Measurements from ENCODE around the gene SH2D3A. TPM values are rescaled to one million over a fixed set of nuclear protein-coding genes. Genes with fewer than 3 reads are reported as not detected.

The SH2D3A gene
- polyA plus RNA-seq, 3 donors, result 0.11 TPM; not detected in 2

GRCh38 chr19:6745965-6746364 lies 21.3 kb downstream of the SH2D3A start:
- intact Hi-C loops (cut with micrococcal nuclease), result no loop called here
- Histone ChIP-seq H3K9me3 (replicated peaks in 1 of 2; ENCODE audit: control insufficient read depth in 1 of 2, insufficient read depth in 1 of 2, low read length in 2 of 2) (no peaks in the 10 kb centered on the region), H3K4me3 (replicated peaks in 1 of 3; ENCODE audit: low read depth in 2 of 3, low read length in 3 of 3) (no peak overlapping the region), H3K4me2 (replicated peaks; ENCODE audit: extremely low read depth, low read length, poor library complexity, severe bottlenecking) (no peak overlapping the region), H3K9ac (ENCODE audit: insufficient read depth, low read length, poor library complexity, severe bottlenecking) (no peak overlapping the region), H2AFZ (ENCODE audit: insufficient read depth, low read depth, low read length, poor library complexity, severe bottlenecking) (no peak overlapping the region), H3K36me3 (replicated peaks in 1 of 2; ENCODE audit: control insufficient read depth in 1 of 2, insufficient read depth in 2 of 2, low read length in 2 of 2) (no peaks in the 10 kb centered on the region), H3K27me3 (ENCODE audit: control insufficient read depth in 2 of 2, insufficient read depth in 2 of 2, low read length in 2 of 2) (no peaks in the 10 kb centered on the region), H3K4me1 (ENCODE audit: control insufficient read depth in 1 of 2, insufficient read depth in 2 of 2, low read length in 2 of 2) (peaks cover 5% of the 10 kb centered on the region in 2 donors), H3K79me2 (ENCODE audit: insufficient read depth, low read length) (no peaks in the 10 kb centered on the region), H4K20me1 (ENCODE audit: insufficient read depth, low read length) (no peaks in the 10 kb centered on the region), H3K27ac (ENCODE audit: low read depth in 1 of 2, low read length in 2 of 2) (no peak overlapping the region)
- H3K36me3 Mint-ChIP-seq, result no peaks in the 10 kb centered on the region
- peaks cover 8% of the 10 kb centered on the region for H3K4me1 Mint-ChIP-seq
- peaks cover 10 to 30% (median 15%) of the 10 kb centered on the region in 3 donors for H3K27me3 Mint-ChIP-seq (ENCODE audit: low read depth in 3 of 3)
- WGBS (ENCODE audit: insufficient coverage), result 87% methylated on average over 13 of the region's 24 CpGs
- no peak for DNase-seq
- TF ChIP-seq, protein P1, sequence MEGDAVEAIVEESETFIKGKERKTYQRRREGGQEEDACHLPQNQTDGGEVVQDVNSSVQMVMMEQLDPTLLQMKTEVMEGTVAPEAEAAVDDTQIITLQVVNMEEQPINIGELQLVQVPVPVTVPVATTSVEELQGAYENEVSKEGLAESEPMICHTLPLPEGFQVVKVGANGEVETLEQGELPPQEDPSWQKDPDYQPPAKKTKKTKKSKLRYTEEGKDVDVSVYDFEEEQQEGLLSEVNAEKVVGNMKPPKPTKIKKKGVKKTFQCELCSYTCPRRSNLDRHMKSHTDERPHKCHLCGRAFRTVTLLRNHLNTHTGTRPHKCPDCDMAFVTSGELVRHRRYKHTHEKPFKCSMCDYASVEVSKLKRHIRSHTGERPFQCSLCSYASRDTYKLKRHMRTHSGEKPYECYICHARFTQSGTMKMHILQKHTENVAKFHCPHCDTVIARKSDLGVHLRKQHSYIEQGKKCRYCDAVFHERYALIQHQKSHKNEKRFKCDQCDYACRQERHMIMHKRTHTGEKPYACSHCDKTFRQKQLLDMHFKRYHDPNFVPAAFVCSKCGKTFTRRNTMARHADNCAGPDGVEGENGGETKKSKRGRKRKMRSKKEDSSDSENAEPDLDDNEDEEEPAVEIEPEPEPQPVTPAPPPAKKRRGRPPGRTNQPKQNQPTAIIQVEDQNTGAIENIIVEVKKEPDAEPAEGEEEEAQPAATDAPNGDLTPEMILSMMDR (IDR thresholded peaks at IDR 0.05), result no peak
- peaks cover 0 to 3% (median 0%) of the 10 kb centered on the region in 7 donors for H3K9me3 Mint-ChIP-seq
- no peak overlapping the region for H3K4me3 Mint-ChIP-seq
- H3K27ac Mint-ChIP-seq, result no peak overlapping the region

DNA sequence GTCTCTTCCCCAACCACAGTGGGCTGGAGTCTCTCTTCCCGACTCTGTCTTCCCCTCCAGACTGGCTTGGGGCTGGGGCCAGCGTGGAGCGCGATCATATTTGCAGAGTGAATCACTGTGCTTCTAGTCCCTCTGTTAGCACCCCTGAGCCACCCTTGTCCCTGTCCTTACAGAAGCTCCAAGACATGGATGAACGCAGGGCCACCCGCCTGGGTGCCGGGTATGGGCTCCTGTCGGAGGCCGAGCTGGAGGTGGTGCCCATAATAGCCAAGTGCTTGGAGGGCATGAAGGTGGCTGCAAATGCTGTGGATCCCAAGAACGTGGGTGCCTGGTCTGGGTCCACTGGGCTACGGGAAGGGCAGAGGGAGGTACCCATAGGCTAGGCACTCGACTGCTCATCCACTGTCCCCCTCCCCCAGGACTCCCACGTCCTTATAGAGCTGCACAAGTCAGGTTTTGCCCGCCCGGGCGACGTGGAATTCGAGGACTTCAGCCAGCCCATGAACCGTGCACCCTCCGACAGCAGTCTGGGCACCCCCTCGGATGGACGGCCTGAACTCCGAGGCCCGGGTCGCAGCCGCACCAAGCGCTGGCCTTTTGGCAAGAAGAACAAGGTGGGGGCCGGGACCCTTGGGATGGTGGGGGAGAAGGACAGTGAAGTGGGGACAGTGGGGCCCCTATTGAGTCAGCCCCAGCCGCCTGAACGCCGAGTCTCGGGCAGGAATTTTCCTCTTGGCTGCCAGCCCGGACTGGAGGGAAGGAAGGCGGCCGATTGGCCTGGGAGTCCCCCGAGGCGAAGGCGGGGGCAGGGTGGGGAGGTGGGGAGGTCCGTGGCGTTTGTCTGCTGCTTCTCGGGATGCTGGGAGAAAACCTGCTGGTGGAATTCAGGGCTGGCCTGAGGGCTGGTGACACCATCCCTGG lies 22.6 kb downstream of the SH2D3A start:
- no peaks in the 10 kb centered on the region for H3K79me2 ChIP-seq (ENCODE audit: insufficient read depth, low read length)
- H3K4me3 ChIP-seq (replicated peaks in 1 of 3; ENCODE audit: low read depth in 2 of 3, low read length in 3 of 3), result no peak overlapping the region
- H4K20me1 ChIP-seq (ENCODE audit: insufficient read depth, low read length), result no peaks in the 10 kb centered on the region
- peaks cover 0 to 3% (median 0%) of the 10 kb centered on the region in 7 donors for H3K9me3 Mint-ChIP-seq
- peaks cover 0 to 8% of the 10 kb centered on the region in 2 donors for H3K27me3 ChIP-seq (ENCODE audit: control insufficient read depth in 2 of 2, insufficient read depth in 2 of 2, low read length in 2 of 2)
- no peak overlapping the region for H3K4me2 ChIP-seq (replicated peaks; ENCODE audit: extremely low read depth, low read length, poor library complexity, severe bottlenecking)
- peaks cover 18% of the 10 kb centered on the region for H3K4me1 Mint-ChIP-seq
- peak overlapping the region in 2 of 7 donors; percentile 41 to 60 for H3K27ac Mint-ChIP-seq
- no peak overlapping the region for H3K27ac ChIP-seq (ENCODE audit: low read depth in 1 of 2, low read length in 2 of 2)
- H3K36me3 Mint-ChIP-seq, result no peaks in the 10 kb centered on the region
- TF ChIP-seq, protein P1 (IDR thresholded peaks at IDR 0.05), result no peak
- no peak overlapping the region for H2AFZ ChIP-seq (ENCODE audit: insufficient read depth, low read depth, low read length, poor library complexity, severe bottlenecking)
- H3K4me3 Mint-ChIP-seq, result peak overlapping the region in 1 of 2 donors; percentile 19
- intact Hi-C loops (cut with micrococcal nuclease), result no loop called here
- H3K27me3 Mint-ChIP-seq (ENCODE audit: low read depth in 3 of 3), result peaks cover 10 to 33% (median 25%) of the 10 kb centered on the region in 3 donors
- 84% methylated on average over 29 of the region's 41 CpGs for WGBS (ENCODE audit: insufficient coverage)
- H3K9ac ChIP-seq (ENCODE audit: insufficient read depth, low read length, poor library complexity, severe bottlenecking), result no peak overlapping the region
- peaks cover 19% of the 10 kb centered on the region in 2 donors for H3K4me1 ChIP-seq (ENCODE audit: control insufficient read depth in 1 of 2, insufficient read depth in 2 of 2, low read length in 2 of 2)
- H3K36me3 ChIP-seq (replicated peaks in 1 of 2; ENCODE audit: control insufficient read depth in 1 of 2, insufficient read depth in 2 of 2, low read length in 2 of 2), result no peaks in the 10 kb centered on the region
- no peak for DNase-seq
- no peaks in the 10 kb centered on the region for H3K9me3 ChIP-seq (replicated peaks in 1 of 2; ENCODE audit: control insufficient read depth in 1 of 2, insufficient read depth in 1 of 2, low read length in 2 of 2)

Data from CD14-positive monocyte (primary cell).